Nephron (organoid): ENCODE data around the gene SGSM2.
"Not testable (repeated sequence)": the region's sequence is repeated elsewhere in the genome, so short reads cannot be mapped to it uniquely, and the experiment has no call there.

Source experiments
- H3K27ac Mint-ChIP-seq, 3 experiments: 2 replicates each; pipeline ENCODE4 v1.8.0; 2020; ENCODE audit warnings: mixed read lengths in 3 of 3, mild to moderate bottlenecking in 2 of 3, moderate library complexity in 1 of 3
- H3K27me3 Mint-ChIP-seq: 2 replicates; pipeline ENCODE4 v1.8.0; 2021; ENCODE audit warnings: low read depth, mild to moderate bottlenecking, moderate library complexity, mixed read lengths
- H3K36me3 Mint-ChIP-seq: 2 replicates; pipeline ENCODE4 v1.8.0; 2020; ENCODE audit warnings: low read depth, mixed read lengths
- H3K4me1 Mint-ChIP-seq: 2 replicates; pipeline ENCODE4 v1.8.0; 2020; ENCODE audit warnings: mixed read lengths
- H3K4me3 Mint-ChIP-seq, 3 experiments: 2 replicates each; pipeline ENCODE4 v1.8.0; 2020; ENCODE audit warnings: mild to moderate bottlenecking in 3 of 3, mixed read lengths in 3 of 3, moderate library complexity in 2 of 3
- H3K9me3 Mint-ChIP-seq: 2 replicates; pipeline ENCODE4 v1.8.0; 2020; ENCODE audit warnings: mixed read lengths
- CTCF ChIP-seq, 3 experiments: fragments of 200-600 bp; sonication (generic); IDR thresholded peaks; one replicate each; pipeline ENCODE4 v1.5.0; 2021; ENCODE audit warnings: antibody characterized with exemption in 3 of 3; ENCODE audit not compliant: unreplicated experiment in 3 of 3

Gene SGSM2

GRCh38 chr17:2309338-2310154 is 27.8 kb upstream of the SGSM2 start:
- H3K27ac Mint-ChIP-seq: peak overlapping the region in 2 of 3 experiments; percentile 30 to 41

GRCh38 chr17:2312736-2313135 is 24.6 kb upstream of the SGSM2 start:
- no peaks in the 10 kb centered on the region for H3K9me3 Mint-ChIP-seq
- H3K36me3 Mint-ChIP-seq: peaks cover 2% of the 10 kb centered on the region
- H3K27ac Mint-ChIP-seq: no peak overlapping the region
- H3K27me3 Mint-ChIP-seq: no peaks in the 10 kb centered on the region
- TF ChIP-seq CTCF (IDR thresholded peaks at IDR 0.05; ENCODE audit: unreplicated experiment in 3 of 3): no peak
- H3K4me3 Mint-ChIP-seq: no peak overlapping the region
- peaks cover 6% of the 10 kb centered on the region for H3K4me1 Mint-ChIP-seq

More at GRCh38 chr17:2309338-2310154, 27.8 kb upstream of the SGSM2 start:
- Mint-ChIP-seq H3K4me1 (peaks cover 6% of the 10 kb centered on the region), H3K9me3 (no peaks in the 10 kb centered on the region), H3K36me3 (peaks cover 10% of the 10 kb centered on the region), H3K27me3 (no peaks in the 10 kb centered on the region), H3K4me3 (peak overlapping the region in 2 of 3 experiments; percentile 13 to 36)
- TF ChIP-seq CTCF (IDR thresholded peaks at IDR 0.05; ENCODE audit: unreplicated experiment in 3 of 3): no peak

GRCh38 chr17:2316916-2317205 is 20.4 kb upstream of the SGSM2 start:
- H3K4me3 Mint-ChIP-seq, H3K27ac Mint-ChIP-seq, H3K9me3 Mint-ChIP-seq, H3K27me3 Mint-ChIP-seq, H3K4me1 Mint-ChIP-seq: not testable (repeated sequence)
- peaks cover 22% of the 10 kb centered on the region for H3K36me3 Mint-ChIP-seq

GRCh38 chr17:2317796-2318195 is 19.5 kb upstream of the SGSM2 start:
- Mint-ChIP-seq H3K27ac (no peak overlapping the region), H3K4me3 (no peak overlapping the region), H3K36me3 (peaks cover 29% of the 10 kb centered on the region), H3K9me3 (no peaks in the 10 kb centered on the region), H3K4me1 (no peaks in the 10 kb centered on the region), H3K27me3 (no peaks in the 10 kb centered on the region)
- no peak for TF ChIP-seq CTCF (IDR thresholded peaks at IDR 0.05; ENCODE audit: unreplicated experiment in 3 of 3)

GRCh38 chr17:2319051-2319450 is 18.2 kb upstream of the SGSM2 start:
- Mint-ChIP-seq H3K4me3 (no peak overlapping the region), H3K27me3 (no peaks in the 10 kb centered on the region), H3K9me3 (no peaks in the 10 kb centered on the region), H3K27ac (no peak overlapping the region), H3K36me3 (peaks cover 42% of the 10 kb centered on the region), H3K4me1 (no peaks in the 10 kb centered on the region)
- TF ChIP-seq CTCF (IDR thresholded peaks at IDR 0.05; ENCODE audit: unreplicated experiment in 3 of 3): no peak

- Mint-ChIP-seq H3K9me3 (no peaks in the 10 kb centered on the region), H3K4me1 (no peaks in the 10 kb centered on the region), H3K27ac (no peak overlapping the region), H3K27me3 (no peaks in the 10 kb centered on the region), H3K36me3 (peaks cover 62% of the 10 kb centered on the region), H3K4me3 (no peak overlapping the region)
- TF ChIP-seq CTCF (IDR thresholded peaks at IDR 0.05; ENCODE audit: unreplicated experiment in 3 of 3): no peak
These were observed 15.9 kb upstream of the SGSM2 start for GRCh38 chr17:2321399-2321798.
